HepG2 (cell line): ENCODE results near the gene PIM1. TPM values are rescaled to one million over a fixed set of nuclear protein-coding genes. Genes with fewer than 3 reads are reported as not detected.
A peak's percentile ranks its signal among the peaks of the same experiment; 100 is the strongest.

ENCODE experiments used
- EP300 ChIP-seq, 3 experiments: sonication (generic) in 1 of 3; formaldehyde crosslinking in 1 of 3; IDR thresholded peaks; 2 replicates each; pipeline versions ENCODE4 v1.5.1 to v1.6.1; 2011 to 2020; ENCODE audit warnings: low read depth in 2 of 3, low read length in 2 of 3, borderline replicate concordance in 1 of 3, improper control_type of control experiment in 1 of 3, mild to moderate bottlenecking in 1 of 3, missing genetic modification reagents in 1 of 3, moderate library complexity in 1 of 3
- FOXK1 ChIP-seq: sonication (generic); formaldehyde crosslinking; IDR thresholded peaks from 2 replicates; pipeline ENCODE4 v1.4.0; 2020; ENCODE audit warnings: low read depth, missing genetic modification reagents, borderline replicate concordance
- GTF2F1 ChIP-seq: fragments of 150-350 bp; IDR thresholded peaks from 2 replicates; pipeline ENCODE4 v1.6.1; 2014; ENCODE audit warnings: low read length
- KLF16 ChIP-seq, 2 experiments: sonication (generic) in 1 of 2; formaldehyde crosslinking in 1 of 2; IDR thresholded peaks; 2 replicates each; pipeline versions ENCODE4 v1.6.1 to v1.8.0; 2016 to 2023; ENCODE audit warnings: missing genetic modification reagents in 2 of 2, missing compliant biosample characterization in 1 of 2
- MXD4 ChIP-seq: IDR thresholded peaks from 2 replicates; pipeline ENCODE4 v1.6.1; 2016; ENCODE audit warnings: mild to moderate bottlenecking, missing biosample characterization, missing genetic modification reagents
- MZF1 ChIP-seq: sonication (generic); formaldehyde crosslinking; IDR thresholded peaks from 2 replicates; pipeline ENCODE4 v1.8.1; 2023; ENCODE audit warnings: mild to moderate bottlenecking, missing genetic modification reagents, borderline replicate concordance
- NFRKB ChIP-seq: fragments of 450-650 bp; IDR thresholded peaks from 2 replicates; pipeline ENCODE4 v1.6.1; 2017
- ZBTB3 ChIP-seq: sonication (generic); formaldehyde crosslinking; IDR thresholded peaks from 2 replicates; pipeline ENCODE4 v1.4.0; 2020; ENCODE audit warnings: low read depth, mild to moderate bottlenecking, moderate library complexity, missing genetic modification reagents, borderline replicate concordance
- ZNF431 ChIP-seq: sonication (generic); formaldehyde crosslinking; IDR thresholded peaks from 2 replicates; pipeline ENCODE4 v1.9.0; 2022; ENCODE audit warnings: missing genetic modification reagents, low read depth, mild to moderate bottlenecking, borderline replicate concordance
- polyA plus RNA-seq, 8 experiments: library from polyadenylated mRNA; depleted of rRNA in 3 of 8; stranded (reverse) in 7 of 8; unstranded in 1 of 8; fragments of >200 nt; fragmentation: Illumina TruSeq in 4 of 8; extraction: Trizol in 4 of 8; gene quantifications; 2 replicates each; pipeline versions ENCODE4 v1.2.1 to v1.2.3, GENCODE V29; 2011 to 2016; ENCODE audit warnings: low read depth in 4 of 8, missing spikeins in 1 of 8, mixed read lengths in 1 of 8; ENCODE audit not compliant: insufficient read depth in 1 of 8
- total RNA-seq, 5 experiments: library from RNA; depleted of rRNA; stranded (reverse); fragments of >200 nt; fragmentation: Illumina TruSeq; extraction: Trizol; gene quantifications; 2 replicates each; pipeline ENCODE4 v1.2.3, GENCODE V29; 2016; ENCODE audit warnings: low read depth in 1 of 5
- TF ChIP-seq, protein P1 (sequence below): sonication (generic); formaldehyde crosslinking; IDR thresholded peaks from 2 replicates; pipeline ENCODE4 v1.4.0; 2020; ENCODE audit warnings: missing genetic modification reagents, borderline replicate concordance
- TF ChIP-seq, protein P2 (sequence below), 2 experiments: sonication (generic) in 1 of 2; formaldehyde crosslinking in 1 of 2; IDR thresholded peaks; 2 replicates each; pipeline versions ENCODE4 v1.4.0 to v1.6.1; 2016 to 2020; ENCODE audit warnings: borderline replicate concordance in 1 of 2, low read depth in 1 of 2, mild to moderate bottlenecking in 1 of 2, missing genetic modification reagents in 1 of 2
- TF ChIP-seq, protein P3 (sequence below): sonication (generic); formaldehyde crosslinking; IDR thresholded peaks from 2 replicates; pipeline ENCODE4 v1.4.0; 2020; ENCODE audit warnings: missing genetic modification reagents

Gene PIM1
- total and polyA plus RNA-seq, 2 of the 13 experiments (the other 11 are each of a cell fraction or from before 2014, with no cell fraction given): 29.4 to 117 TPM

DNA sequence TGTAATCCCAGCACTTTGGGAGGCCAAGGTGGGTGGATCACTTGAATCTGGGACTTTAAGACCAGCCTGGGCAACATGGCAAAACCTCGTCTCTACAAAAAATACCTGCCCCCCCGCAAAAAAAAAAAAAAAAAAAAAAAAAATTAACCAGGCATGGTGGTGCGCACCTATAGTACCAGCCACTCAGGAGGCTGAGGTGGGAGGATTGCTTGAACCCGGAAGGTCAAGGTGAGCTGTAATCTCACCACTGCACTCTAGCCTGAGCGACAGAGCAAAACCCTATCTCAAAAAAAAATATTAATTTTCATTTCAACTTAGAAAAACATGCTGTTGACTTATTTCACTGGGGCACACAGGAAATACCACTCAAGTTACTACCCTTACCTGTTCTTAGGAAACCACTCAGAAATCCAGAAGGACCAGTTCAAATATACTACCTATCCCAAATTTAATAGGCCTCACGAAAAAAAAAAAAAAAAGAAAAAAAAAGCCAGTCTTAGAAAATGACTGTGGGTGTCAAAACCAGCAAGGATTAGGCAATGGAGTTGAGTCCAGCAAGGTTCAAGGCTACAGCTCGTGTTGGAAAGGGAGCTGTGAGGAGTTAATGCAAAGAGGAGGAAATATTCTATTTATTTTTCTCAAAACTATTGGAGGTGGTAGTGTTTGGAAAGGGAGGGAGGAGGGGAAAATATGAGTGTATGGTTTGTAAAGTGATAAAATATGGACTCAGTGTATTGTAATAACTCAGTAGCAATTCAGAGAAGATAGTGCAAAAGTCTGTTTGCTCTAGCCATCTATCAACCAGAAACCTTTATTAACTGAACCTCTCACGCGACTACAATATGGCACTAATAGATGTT lies 33.9 kb upstream of the PIM1 start (continued):
- TF ChIP-seq ZNF431 (peak; percentile 65; the same call in 1 of the 2 replicates), KLF16 (CRISPR knock-in tag; IDR thresholded peaks at IDR 0.05) (peak in 1 of 2 experiments; percentile 71; a peak in 1 of 4 replicates), ZBTB3 (0 out of 2 replicates have a peak, but pooled peaks have one; percentile 64), NFRKB (no peak), EP300 (IDR thresholded peaks at IDR 0.05; ENCODE audit: low read depth in 2 of 2, low read length in 2 of 2) (peak; percentile 55 to 95; a peak in 3 of 4 replicates), EP300 (CRISPR knock-in tag; IDR thresholded peaks at IDR 0.05; ENCODE audit: borderline replicate concordance) (peak; percentile 63; the same call in 1 of the 2 replicates), MXD4 (no peak), GTF2F1 (no peak), MZF1 (CRISPR knock-in tag) (no peak), FOXK1 (CRISPR knock-in tag) (peak; percentile 71)
- TF ChIP-seq, protein P1, sequence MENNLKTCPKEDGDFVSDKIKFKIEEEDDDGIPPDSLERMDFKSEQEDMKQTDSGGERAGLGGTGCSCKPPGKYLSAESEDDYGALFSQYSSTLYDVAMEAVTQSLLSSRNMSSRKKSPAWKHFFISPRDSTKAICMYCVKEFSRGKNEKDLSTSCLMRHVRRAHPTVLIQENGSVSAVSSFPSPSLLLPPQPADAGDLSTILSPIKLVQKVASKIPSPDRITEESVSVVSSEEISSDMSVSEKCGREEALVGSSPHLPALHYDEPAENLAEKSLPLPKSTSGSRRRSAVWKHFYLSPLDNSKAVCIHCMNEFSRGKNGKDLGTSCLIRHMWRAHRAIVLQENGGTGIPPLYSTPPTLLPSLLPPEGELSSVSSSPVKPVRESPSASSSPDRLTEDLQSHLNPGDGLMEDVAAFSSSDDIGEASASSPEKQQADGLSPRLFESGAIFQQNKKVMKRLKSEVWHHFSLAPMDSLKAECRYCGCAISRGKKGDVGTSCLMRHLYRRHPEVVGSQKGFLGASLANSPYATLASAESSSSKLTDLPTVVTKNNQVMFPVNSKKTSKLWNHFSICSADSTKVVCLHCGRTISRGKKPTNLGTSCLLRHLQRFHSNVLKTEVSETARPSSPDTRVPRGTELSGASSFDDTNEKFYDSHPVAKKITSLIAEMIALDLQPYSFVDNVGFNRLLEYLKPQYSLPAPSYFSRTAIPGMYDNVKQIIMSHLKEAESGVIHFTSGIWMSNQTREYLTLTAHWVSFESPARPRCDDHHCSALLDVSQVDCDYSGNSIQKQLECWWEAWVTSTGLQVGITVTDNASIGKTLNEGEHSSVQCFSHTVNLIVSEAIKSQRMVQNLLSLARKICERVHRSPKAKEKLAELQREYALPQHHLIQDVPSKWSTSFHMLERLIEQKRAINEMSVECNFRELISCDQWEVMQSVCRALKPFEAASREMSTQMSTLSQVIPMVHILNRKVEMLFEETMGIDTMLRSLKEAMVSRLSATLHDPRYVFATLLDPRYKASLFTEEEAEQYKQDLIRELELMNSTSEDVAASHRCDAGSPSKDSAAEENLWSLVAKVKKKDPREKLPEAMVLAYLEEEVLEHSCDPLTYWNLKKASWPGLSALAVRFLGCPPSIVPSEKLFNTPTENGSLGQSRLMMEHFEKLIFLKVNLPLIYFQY (CRISPR knock-in tag): peak; percentile 13; the same call in 1 of the 2 replicates
- TF ChIP-seq, protein P2, sequence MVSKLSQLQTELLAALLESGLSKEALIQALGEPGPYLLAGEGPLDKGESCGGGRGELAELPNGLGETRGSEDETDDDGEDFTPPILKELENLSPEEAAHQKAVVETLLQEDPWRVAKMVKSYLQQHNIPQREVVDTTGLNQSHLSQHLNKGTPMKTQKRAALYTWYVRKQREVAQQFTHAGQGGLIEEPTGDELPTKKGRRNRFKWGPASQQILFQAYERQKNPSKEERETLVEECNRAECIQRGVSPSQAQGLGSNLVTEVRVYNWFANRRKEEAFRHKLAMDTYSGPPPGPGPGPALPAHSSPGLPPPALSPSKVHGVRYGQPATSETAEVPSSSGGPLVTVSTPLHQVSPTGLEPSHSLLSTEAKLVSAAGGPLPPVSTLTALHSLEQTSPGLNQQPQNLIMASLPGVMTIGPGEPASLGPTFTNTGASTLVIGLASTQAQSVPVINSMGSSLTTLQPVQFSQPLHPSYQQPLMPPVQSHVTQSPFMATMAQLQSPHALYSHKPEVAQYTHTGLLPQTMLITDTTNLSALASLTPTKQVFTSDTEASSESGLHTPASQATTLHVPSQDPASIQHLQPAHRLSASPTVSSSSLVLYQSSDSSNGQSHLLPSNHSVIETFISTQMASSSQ (IDR thresholded peaks at IDR 0.05; ENCODE audit: low read depth): peak; percentile 45
- TF ChIP-seq, protein P2 (CRISPR knock-in tag; IDR thresholded peaks at IDR 0.05; ENCODE audit: borderline replicate concordance): peak; percentile 61; the same call in 1 of the 2 replicates
- TF ChIP-seq, protein P3, sequence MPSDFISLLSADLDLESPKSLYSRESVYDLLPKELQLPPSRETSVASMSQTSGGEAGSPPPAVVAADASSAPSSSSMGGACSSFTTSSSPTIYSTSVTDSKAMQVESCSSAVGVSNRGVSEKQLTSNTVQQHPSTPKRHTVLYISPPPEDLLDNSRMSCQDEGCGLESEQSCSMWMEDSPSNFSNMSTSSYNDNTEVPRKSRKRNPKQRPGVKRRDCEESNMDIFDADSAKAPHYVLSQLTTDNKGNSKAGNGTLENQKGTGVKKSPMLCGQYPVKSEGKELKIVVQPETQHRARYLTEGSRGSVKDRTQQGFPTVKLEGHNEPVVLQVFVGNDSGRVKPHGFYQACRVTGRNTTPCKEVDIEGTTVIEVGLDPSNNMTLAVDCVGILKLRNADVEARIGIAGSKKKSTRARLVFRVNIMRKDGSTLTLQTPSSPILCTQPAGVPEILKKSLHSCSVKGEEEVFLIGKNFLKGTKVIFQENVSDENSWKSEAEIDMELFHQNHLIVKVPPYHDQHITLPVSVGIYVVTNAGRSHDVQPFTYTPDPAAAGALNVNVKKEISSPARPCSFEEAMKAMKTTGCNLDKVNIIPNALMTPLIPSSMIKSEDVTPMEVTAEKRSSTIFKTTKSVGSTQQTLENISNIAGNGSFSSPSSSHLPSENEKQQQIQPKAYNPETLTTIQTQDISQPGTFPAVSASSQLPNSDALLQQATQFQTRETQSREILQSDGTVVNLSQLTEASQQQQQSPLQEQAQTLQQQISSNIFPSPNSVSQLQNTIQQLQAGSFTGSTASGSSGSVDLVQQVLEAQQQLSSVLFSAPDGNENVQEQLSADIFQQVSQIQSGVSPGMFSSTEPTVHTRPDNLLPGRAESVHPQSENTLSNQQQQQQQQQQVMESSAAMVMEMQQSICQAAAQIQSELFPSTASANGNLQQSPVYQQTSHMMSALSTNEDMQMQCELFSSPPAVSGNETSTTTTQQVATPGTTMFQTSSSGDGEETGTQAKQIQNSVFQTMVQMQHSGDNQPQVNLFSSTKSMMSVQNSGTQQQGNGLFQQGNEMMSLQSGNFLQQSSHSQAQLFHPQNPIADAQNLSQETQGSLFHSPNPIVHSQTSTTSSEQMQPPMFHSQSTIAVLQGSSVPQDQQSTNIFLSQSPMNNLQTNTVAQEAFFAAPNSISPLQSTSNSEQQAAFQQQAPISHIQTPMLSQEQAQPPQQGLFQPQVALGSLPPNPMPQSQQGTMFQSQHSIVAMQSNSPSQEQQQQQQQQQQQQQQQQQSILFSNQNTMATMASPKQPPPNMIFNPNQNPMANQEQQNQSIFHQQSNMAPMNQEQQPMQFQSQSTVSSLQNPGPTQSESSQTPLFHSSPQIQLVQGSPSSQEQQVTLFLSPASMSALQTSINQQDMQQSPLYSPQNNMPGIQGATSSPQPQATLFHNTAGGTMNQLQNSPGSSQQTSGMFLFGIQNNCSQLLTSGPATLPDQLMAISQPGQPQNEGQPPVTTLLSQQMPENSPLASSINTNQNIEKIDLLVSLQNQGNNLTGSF (CRISPR knock-in tag): no peak
